K562 (cell line): ENCODE measurements around the gene IP6K2. TPM values are rescaled to one million over a fixed set of nuclear protein-coding genes. Genes with fewer than 3 reads are reported as not detected.

ENCODE experiments used
- AFF4 ChIP-seq: sonication (generic); formaldehyde crosslinking; IDR thresholded peaks from 2 replicates; pipeline ENCODE4 v1.8.0; 2023; ENCODE audit warnings: mild to moderate bottlenecking, missing genetic modification reagents
- ATF3 ChIP-seq, 2 experiments: fragments of 450-650 bp in 1 of 2; sonication (generic) in 1 of 2; formaldehyde crosslinking in 1 of 2; IDR thresholded peaks in 1 of 2; conservative IDR thresholded peaks in 1 of 2; 2 replicates each; pipeline versions ENCODE4 v1.6.1 to v1.8.1; 2016 to 2023; ENCODE audit warnings: mild to moderate bottlenecking in 2 of 2, moderate library complexity in 2 of 2, inconsistent platforms in 1 of 2, missing genetic modification reagents in 1 of 2
- CBFA2T3 ChIP-seq: fragments of 450-650 bp; IDR thresholded peaks from 2 replicates; pipeline ENCODE4 v1.6.1; 2017
- CBX8 ChIP-seq: fragments of 200-600 bp; sonication (generic); IDR thresholded peaks from 2 replicates; pipeline ENCODE4 v1.6.1; 2012; ENCODE audit warnings: borderline replicate concordance, mixed run types, low read depth, mild to moderate bottlenecking, moderate library complexity, mixed read lengths, low read length, control low read depth, inconsistent platforms; ENCODE audit not compliant: poor library complexity, severe bottlenecking; ENCODE audit errors: extremely low read depth
- CHD4 ChIP-seq: fragments of 200-600 bp; sonication (generic); IDR thresholded peaks from 3 replicates; pipeline ENCODE4 v1.6.1; 2012; ENCODE audit warnings: low read depth, mild to moderate bottlenecking, mixed read lengths, low read length, inconsistent platforms; ENCODE audit not compliant: insufficient read depth, insufficient replicate concordance, poor library complexity, severe bottlenecking
- GTF2E2 ChIP-seq: fragments of 200-800 bp; sonication (Bioruptor generic); IDR thresholded peaks from 2 replicates; pipeline ENCODE4 v1.6.1; 2016; ENCODE audit warnings: missing genetic modification characterization, missing compliant biosample characterization
- HMG20B ChIP-seq: fragments of 250-450 bp; sonication (Bioruptor Pico); IDR thresholded peaks from 2 replicates; pipeline ENCODE4 v1.5.0; 2021; ENCODE audit warnings: mild to moderate bottlenecking
- MAFK ChIP-seq: IDR thresholded peaks from 2 replicates; pipeline ENCODE4 v1.6.1; 2011; ENCODE audit warnings: low read length, improper control_type of control experiment
- MLX ChIP-seq, 2 experiments: fragments of 450-650 bp in 1 of 2; sonication (generic) in 1 of 2; formaldehyde crosslinking; conservative IDR thresholded peaks; 2 replicates each; pipeline versions ENCODE4 v1.4.0 to v1.8.1; 2020 to 2022; ENCODE audit warnings: mild to moderate bottlenecking in 1 of 2, missing genetic modification reagents in 1 of 2
- PYGO2 ChIP-seq: fragments of 450-650 bp; IDR thresholded peaks from 2 replicates; pipeline ENCODE4 v1.6.1; 2016; ENCODE audit warnings: mild to moderate bottlenecking, missing genetic modification characterization, moderate library complexity, missing compliant biosample characterization
- RBFOX2 ChIP-seq: fragments of 200-400 bp; formaldehyde crosslinking; IDR thresholded peaks from 2 replicates; pipeline ENCODE4 v1.6.1; 2017; ENCODE audit warnings: low read depth, mild to moderate bottlenecking, low read length, moderate library complexity
- SMAD3 ChIP-seq: fragments of 450-650 bp; formaldehyde crosslinking; conservative IDR thresholded peaks from 2 replicates; pipeline ENCODE4 v1.4.0; 2020; ENCODE audit warnings: mild to moderate bottlenecking
- STAT5A ChIP-seq: IDR thresholded peaks from 2 replicates; pipeline ENCODE4 v1.6.1; 2012; ENCODE audit warnings: low read length, inconsistent platforms, borderline replicate concordance
- YBX1 ChIP-seq: fragments of 450-650 bp; IDR thresholded peaks from 2 replicates; pipeline ENCODE4 v1.7.1; 2016; ENCODE audit warnings: mild to moderate bottlenecking
- ZBED1 ChIP-seq: IDR thresholded peaks from 2 replicates; pipeline ENCODE4 v1.6.1; 2014
- ZNF146 ChIP-seq: IDR thresholded peaks from one replicate; pipeline ENCODE4 v1.6.1; 2018; ENCODE audit warnings: missing compliant biosample characterization; ENCODE audit not compliant: unreplicated experiment
- ZNF518B ChIP-seq: fragments of 250-450 bp; sonication (Bioruptor Pico); IDR thresholded peaks from 2 replicates; pipeline ENCODE4 v1.5.0; 2021; ENCODE audit warnings: mild to moderate bottlenecking, moderate library complexity
- ZSCAN29 ChIP-seq: fragments of 450-650 bp; IDR thresholded peaks from 2 replicates; pipeline ENCODE4 v1.6.1; 2017
- polyA plus RNA-seq, 8 experiments: library from polyadenylated mRNA; depleted of rRNA in 4 of 8; stranded (reverse) in 5 of 8; unstranded in 3 of 8; fragments of >200 nt; fragmentation: Nextera tagmentation in 2 of 8; fragmentation: Illumina TruSeq in 1 of 8; extraction: Ambion mirVana in 2 of 8; extraction: Trizol in 1 of 8; gene quantifications; 2 replicates each; pipeline versions ENCODE4 v1.2.1 to v1.2.3, GENCODE V29; 2011 to 2014; ENCODE audit warnings: inconsistent platforms in 1 of 8, missing spikeins in 1 of 8
- total RNA-seq, 7 experiments: library from RNA; depleted of rRNA in 6 of 7; stranded (reverse); fragments of >200 nt in 6 of 7; fragmentation: Illumina TruSeq in 2 of 7; extraction: Trizol in 2 of 7; gene quantifications; 2 replicates each; pipeline versions ENCODE4 v1.2.1 to v1.2.3, GENCODE V29; 2011 to 2021; ENCODE audit warnings: low replicate concordance in 1 of 7

The IP6K2 gene
- total and polyA plus RNA-seq, 9 of the 15 experiments (the other 6 are each of a cell fraction or from before 2014, with no cell fraction given): 19.6 to 78.1 (median 48.0) TPM

GRCh38 chr3:48739955-48740823 is 23.2 kb upstream of the IP6K2 start (continued):
- TF ChIP-seq PYGO2: no peak
- TF ChIP-seq MLX (CRISPR knock-in tag; conservative IDR thresholded peaks at IDR 0.05): no peak
- TF ChIP-seq ZNF146 (CRISPR knock-in tag): no peak
- no peak for TF ChIP-seq ATF3 (IDR thresholded peaks at IDR 0.05)
- no peak for TF ChIP-seq ATF3 (CRISPR knock-in tag; conservative IDR thresholded peaks at IDR 0.05)
- 0 out of 2 replicates have a peak, but pooled peaks have one; percentile 26 for TF ChIP-seq CBFA2T3
- no peak for TF ChIP-seq ZNF518B
- TF ChIP-seq HMG20B: no peak
- TF ChIP-seq SMAD3 (CRISPR knock-in tag): no peak
- no peak for TF ChIP-seq ZSCAN29
- no peak for TF ChIP-seq YBX1
- TF ChIP-seq STAT5A: no peak
- TF ChIP-seq CBX8: no peak
- no peak for TF ChIP-seq MAFK
- peak; percentile 57 for TF ChIP-seq RBFOX2
- TF ChIP-seq AFF4 (CRISPR knock-in tag): no peak
- TF ChIP-seq CHD4: no peak
- TF ChIP-seq GTF2E2: no peak
- no peak for TF ChIP-seq ZBED1
